Activated CD8-positive, alpha-beta memory T cell treated with anti-CD3 and anti-CD28 coated beads, Interleukin-2, amount 50 U/mL, for 24 hours (primary cell): Measurements from ENCODE around the gene ADAM15.

Experiments used
- DNase-seq: peaks from one replicate; pipeline ENCODE4 v3.0.0-alpha.2; 2020; ENCODE audit errors: extremely low read depth

ADAM15 gene

DNA sequence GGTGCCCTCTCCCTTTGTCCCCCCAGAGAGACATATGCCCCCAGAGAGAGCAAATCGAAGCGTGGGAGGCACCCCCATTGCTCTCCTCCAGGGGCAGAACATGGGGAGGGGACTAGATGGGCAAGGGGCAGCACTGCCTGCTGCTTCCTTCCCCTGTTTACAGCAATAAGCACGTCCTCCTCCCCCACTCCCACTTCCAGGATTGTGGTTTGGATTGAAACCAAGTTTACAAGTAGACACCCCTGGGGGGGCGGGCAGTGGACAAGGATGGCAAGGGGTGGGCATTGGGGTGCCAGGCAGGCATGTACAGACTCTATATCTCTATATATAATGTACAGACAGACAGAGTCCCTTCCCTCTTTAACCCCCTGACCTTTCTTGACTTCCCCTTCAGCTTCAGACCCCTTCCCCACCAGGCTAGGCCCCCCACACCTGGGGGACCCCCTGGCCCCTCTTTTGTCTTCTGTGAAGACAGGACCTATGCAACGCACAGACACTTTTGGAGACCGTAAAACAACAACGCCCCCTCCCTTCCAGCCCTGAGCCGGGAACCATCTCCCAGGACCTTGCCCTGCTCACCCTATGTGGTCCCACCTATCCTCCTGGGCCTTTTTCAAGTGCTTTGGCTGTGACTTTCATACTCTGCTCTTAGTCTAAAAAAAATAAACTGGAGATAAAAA, 35.9 kb downstream of the ADAM15 start:
- DNase-seq: no peak

DNA sequence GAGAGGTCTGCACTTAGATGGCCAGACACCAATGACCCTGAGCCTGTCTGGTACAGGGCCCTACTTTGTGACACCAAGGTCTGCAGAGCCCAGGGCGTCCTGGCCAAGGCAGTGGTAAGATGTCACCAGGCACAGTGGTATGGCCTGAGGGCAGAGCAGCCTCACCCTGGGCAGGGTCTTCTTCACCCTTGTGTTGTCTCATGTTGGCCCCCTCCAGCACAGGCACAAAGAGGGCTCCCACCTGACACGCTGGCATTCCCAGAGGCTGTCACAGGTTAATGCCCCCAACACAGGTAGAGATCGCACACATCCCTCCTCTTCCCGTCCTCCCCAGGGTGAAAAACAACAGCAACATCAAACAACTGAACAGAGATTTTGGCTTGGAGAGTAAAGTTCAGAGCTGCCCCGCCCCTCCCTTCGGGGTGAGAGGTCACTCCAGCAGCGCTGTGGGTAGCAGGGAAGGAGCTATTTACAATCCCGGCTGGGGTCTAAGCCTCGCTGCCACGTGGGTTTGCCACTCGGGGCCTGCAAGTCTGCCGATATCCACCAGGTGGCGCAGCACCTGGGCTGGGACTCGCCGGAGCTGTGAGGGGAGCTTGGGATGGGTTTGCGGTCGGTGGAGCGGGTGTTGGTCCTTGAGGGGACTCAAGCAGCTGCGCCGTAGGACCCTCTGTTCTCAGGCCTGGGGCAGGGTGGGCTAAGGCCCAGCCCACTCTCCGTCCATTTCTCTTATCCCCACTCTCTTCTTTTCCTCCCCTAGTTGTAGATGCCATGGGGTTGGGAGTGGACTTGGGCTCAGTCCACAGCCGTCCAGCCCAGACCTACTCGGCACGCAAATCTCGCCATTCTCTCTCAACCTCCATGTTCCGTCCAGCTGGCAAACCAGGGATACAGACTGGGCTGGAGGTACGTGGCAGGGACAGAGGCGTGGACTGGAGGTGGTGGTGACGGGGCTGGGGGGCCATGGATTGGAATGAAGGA, 40.2 kb downstream of the ADAM15 start:
- peak; percentile 56 for DNase-seq

DNA sequence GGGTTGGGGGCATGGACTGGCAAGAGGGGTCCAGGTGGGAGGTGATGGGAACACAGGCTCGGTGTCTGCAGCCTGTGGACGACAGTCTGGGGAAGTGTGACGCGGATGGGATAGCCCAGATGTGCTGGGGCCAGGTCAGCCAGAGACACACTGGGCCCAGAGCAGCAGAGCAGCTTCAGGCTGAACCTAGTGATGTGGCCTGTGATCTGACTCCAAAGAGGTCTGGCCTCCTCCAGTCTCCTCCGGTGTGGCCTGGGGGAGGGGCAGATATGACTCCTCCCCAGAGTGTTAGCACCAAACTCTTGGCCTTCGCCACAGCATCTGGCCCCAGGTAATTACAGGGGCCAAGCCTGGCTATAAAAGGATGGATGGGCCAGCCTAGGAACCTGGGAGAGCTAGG, 41.0 kb downstream of the ADAM15 start:
- no peak for DNase-seq

DNA sequence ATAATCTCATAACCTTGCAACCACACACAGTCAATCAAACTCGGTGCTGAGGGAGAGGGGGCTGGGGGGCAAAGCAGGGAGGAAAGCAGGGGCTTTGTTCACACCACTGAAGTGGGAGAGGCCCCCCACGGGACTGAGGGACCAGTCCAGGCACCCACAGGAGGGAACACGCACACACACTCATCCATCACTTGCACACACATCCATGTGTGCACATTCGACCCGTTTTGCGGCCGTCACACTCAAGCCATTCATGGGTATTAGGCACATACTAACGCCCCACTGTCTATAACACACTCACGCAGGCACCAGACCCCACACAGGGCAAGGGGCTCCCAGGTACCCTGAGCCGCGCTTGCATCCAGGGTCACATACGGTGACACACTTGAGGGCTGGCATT, 41.5 kb downstream of the ADAM15 start:
- DNase-seq: no peak

DNA sequence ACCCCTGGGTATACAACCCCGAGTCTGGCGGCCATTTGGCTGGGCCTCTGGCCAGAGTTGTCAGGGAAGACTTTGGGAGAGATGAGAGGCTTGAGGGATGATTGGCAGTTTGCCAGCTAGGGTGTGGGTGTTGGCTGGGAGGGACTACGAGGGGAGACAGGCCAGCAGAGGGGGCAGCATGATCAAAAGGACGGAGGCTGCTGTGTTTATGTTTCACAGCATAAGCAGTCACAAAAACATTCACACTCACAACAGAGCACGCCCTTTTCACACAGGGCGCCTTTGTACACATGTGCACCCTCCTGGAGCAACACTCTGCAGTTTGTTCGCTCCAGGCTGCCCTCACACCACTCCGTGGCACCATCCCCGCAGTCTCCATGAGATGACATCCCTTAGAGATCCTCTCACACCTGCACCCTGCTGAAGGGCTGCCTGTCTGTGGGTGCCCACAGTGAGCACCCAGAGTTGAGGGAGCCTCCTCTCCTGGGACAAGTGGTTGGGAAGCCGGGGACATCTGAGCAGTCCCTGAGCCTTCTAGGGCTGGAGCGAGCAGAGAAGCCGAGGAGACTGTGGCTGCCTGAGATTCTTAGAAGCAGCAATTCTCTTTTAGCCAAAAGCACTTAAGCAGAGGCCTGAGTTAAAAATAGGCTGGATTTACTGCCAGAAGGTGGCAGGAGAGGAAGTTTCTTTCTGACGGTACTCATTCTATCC, 43.0 kb downstream of the ADAM15 start:
- no peak for DNase-seq

DNA sequence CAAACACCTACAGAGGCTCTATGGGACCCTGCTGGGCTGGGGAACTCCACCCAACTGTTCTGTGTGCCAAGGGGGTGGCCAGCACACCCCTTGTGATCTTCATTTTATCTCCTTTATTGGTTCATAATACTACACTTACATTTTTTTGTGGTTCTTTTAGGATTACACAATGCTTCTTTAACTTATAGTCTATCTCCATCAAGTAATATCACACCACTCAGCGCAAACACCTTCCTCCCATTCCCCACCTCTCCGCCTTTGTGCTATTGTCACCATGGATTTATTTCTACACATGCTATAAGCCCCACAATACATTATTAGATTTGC, 43.5 kb downstream of the ADAM15 start:
- no peak for DNase-seq

DNA sequence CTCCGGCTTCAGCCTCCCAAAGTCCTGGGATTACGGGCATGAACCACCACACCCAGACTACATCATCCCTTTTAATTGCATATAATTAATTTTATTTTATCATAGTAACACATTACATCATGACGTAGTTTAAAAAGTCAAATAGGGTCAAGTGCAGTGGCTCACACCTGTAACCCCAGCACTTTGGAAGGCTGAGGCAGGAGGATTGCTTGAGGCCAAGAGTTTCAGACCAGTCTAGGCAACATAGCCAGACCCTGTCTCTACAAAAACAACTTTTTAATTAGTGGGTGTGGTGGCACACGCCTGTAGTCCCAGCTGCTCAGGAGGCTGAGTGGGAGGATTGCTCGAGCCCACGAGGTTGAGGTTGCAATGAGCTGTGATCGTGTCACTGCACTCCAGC, 48.2 kb downstream of the ADAM15 start:
- DNase-seq: no peak

DNA sequence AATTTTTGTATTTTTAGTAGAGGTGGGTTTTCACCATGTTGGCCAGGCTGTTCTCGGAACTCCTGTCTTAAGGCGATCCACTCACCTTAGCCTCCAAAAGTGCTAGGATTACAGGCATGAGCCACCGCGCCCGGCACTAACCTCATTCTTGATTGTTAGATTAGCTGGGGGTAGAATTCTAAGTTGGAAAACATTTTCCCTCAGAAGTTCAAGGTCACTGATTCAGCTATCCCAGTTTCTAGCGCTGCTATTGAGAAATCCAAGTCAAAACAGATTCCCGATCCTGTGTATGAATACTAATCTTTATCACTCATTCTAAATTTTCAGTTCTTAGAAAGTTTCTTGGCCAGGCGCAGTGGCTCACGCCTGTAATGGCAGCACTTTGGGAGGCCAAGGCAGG, 52.2 kb downstream of the ADAM15 start:
- no peak for DNase-seq

DNA sequence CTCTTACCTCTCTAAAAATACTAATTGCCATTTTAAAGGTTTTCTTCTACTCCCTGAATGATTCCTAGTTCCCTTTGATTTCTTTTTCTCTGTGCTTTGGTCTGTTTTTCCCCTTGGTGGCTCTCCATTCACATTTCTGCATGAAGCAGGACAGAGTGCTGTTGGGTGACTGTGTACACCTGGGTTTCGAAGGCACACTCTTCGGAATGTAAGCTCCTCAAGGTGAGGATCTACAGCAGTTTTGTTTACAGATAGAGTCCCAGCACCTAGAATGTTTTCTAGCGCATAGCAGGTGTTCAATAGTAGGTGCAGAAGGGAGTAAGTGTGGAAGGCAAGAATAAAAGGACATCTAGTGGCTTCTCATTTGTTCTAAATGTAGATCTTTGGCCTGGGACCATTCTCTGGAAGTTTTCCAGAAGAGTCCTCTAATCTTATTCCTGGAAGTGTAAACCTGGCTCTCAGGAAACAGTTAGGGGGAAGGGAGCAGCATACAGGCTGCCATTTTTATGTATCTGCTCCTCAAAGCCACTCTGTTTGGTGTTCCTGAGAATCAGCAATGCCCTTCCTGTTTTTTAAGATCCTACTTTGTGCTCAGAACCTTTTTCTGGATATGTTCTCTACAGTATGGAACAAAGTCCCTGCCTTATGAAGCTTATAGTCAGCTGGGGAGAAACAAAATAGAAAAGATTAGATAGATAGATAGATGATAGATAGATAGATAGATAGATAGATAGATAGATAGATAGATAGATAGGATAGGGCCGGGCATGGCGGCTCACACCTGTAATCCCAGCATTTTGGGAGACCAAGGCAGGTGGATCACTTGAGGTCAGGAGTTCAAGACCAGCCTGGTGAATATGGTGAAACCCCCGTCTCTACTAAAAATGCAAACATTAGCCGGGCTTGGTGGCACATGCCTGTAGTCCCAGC, 53.8 kb downstream of the ADAM15 start:
- no peak for DNase-seq

DNA sequence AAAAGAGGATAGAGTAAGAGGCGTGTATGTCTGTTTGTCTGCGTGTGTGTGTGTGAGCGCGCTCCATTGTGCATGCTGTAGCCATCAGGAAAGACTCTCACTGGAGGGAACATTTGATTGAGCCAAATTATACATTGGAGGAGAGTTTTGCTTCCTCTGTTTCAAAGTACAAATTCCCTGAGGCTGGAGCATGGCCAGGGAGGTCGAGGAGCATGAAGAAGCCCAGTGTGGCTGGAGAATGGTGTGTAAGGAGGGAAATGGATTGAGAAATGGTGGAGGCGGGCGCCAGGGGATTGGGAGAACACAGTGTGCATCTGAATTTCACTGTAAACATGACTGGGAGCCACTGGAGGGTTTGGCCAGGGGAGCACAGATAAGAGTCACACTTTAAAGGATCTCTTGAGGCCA, 54.5 kb downstream of the ADAM15 start:
- no peak for DNase-seq

DNA sequence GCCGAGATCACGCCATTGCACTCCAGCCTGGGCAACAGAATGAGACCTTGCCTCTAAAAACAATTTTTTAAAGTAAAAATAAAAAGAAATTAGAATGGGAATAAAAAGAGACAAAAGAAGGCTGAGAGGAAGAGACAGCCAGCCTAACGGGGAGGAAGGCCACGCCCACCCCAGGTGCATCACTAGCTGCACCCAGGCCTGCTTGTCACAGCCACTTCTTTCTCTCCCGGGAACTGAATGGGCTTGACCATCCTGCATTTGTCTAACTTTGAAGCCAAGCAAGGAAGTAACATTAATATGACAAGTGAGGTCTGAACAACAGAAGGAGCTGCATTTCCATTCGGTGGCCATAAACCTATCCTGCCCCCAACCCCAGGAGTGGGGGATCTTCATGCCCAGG, 55.7 kb downstream of the ADAM15 start:
- no peak for DNase-seq

DNA sequence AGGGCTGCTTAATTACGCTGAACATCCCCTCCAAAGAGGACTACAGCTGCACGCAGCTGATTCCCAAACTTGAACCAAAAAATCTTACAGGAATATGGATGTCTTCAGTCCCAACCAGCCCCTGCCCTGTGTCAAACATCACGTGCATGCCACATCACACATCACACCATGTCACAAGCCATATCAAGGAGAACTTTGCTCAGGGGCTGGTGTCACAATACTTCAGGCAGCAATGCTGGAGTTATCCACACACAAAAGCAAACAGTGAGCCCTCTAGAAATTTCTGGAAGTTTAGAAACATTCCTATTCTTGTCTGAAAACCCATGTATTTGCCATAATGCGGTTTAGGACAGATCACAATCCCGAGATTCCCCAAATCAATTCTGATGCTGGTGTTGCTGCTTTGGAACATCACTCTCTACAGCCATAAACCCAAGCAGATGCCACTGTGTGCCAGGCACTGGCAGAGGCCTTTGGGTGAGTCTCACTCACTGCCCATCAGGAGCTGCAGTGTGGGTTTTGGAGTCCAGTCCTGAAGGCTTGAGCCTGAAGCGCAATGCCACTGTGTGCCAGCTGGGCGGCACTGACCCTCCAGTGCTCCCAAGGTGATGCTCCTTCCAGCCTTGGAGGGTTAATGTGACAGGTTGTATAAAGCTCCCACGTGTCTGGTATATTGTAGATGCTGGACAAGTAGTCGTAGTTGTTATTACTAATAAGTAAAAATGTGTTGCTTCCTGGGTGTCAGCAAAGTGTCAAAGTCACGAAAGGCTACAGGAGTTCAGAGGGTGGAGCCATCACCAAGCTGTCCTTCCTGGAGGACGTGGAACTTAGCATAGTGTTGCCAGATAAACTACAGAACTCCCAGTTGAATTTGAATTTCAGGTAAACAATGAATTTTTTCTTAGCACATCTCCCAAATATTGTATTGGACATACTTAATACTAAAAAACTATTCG, 56.5 kb downstream of the ADAM15 start:
- no peak for DNase-seq

DNA sequence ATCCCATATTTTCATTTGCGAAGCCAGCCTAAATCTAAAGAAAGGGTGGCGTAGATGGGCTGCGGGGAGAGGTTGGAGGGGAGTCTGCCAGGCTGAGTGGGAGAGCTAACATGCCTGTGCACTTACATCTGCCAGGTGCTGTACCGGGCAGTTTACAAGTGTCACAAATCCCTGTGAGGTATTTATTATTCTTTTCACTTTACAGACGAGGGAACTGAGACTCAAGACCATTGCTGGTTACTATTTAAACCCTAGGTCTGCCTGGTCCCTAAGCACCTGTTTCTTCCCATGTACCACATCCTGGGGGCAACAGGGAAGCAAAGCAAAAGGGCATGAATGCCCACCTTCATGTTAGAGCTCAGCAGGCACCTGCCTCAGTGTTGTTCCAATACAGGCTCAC, 57.2 kb downstream of the ADAM15 start:
- DNase-seq: no peak

DNA sequence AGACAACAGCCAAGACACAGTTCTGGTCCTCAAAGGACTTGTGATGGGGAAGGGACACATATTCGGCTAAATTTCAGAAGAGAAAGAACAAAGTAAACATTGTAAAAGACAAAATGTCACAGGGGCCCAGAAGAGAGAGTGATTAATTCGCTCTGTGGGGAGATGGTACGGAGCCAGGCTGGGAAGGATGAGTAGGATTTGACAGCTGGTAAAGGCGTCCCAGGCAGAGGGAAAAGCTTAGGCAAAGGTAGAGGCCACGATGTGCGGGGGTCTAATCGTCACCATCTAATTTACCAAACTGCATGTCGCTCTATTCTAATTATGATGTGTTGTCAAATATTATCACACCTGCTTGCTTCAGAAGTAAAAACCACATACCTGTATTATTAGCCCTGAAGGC, 59.3 kb downstream of the ADAM15 start:
- no peak for DNase-seq

DNA sequence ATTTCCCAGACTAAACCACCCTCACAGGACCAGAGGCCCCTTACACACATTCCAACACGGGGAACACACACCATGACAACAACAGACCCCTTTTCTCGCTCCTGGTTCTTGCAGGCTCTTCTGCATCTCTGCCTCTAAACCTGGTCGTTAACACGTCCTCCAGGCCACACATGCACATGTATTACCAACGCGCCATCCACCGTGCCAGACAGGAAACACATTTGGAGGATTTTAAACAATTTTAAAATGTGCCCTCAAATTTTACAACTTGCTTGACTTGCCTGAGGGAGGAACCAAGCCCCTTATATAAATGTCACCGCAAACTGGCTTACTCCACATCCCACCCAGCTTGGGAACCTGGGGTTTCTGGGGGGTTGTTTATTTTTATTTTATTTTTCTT, 59.7 kb downstream of the ADAM15 start:
- no peak for DNase-seq
